ENCODE results near the gene MEAF6. TPM values are rescaled to one million over a fixed set of nuclear protein-coding genes. Genes with fewer than 3 reads are reported as not detected.

MEAF6 gene
- total RNA-seq, 1 experiment from 2014 or later, result 51.6 TPM

GRCh38 chr1:37481289-37482003, 33.1 kb downstream of the MEAF6 start:
- no peak overlapping the region for H3T11ph ChIP-seq (ENCODE audit: low read length)
- no peak overlapping the region; a peak in 1 of 7 replicates for H3K27ac Mint-ChIP-seq
- H3K79me1 ChIP-seq (ENCODE audit: insufficient read depth, low read depth, low read length, poor library complexity, severe bottlenecking), result no peaks in the 10 kb centered on the region
- no peak overlapping the region for H2BK20ac ChIP-seq (ENCODE audit: low read depth, low read length, poor library complexity, severe bottlenecking)
- H3K4me2 ChIP-seq (ENCODE audit: insufficient read depth, insufficient read length, low read length), result no peak overlapping the region
- no peaks in the 10 kb centered on the region for H3K23me2 ChIP-seq (ENCODE audit: insufficient read length, low read depth, low read length, poor library complexity, severe bottlenecking)
- no peak overlapping the region for H2BK15ac ChIP-seq (ENCODE audit: low read depth, low read length)
- H3K4me1 ChIP-seq (ENCODE audit: insufficient read depth, low read length), result peaks cover 7% of the 10 kb centered on the region; the same call in 1 of the 2 replicates
- no peaks in the 10 kb centered on the region for H3K9me3 ChIP-seq (ENCODE audit: control insufficient read depth, low read depth, low read length)
- no peak for TF ChIP-seq CTCF (conservative IDR thresholded peaks at IDR 0.05)
- H3K27ac ChIP-seq (ENCODE audit: insufficient read length, low read depth, low read length), result no peak overlapping the region
- no peak overlapping the region for H3K56ac ChIP-seq (ENCODE audit: insufficient read length, low read depth, low read length)
- no peak overlapping the region for H2AFZ ChIP-seq (ENCODE audit: low read length)
- H3K4me3 Mint-ChIP-seq, result no peak overlapping the region
- H2BK5ac ChIP-seq (ENCODE audit: insufficient read length, low read length), result no peak overlapping the region
- no peaks in the 10 kb centered on the region for H3K27me3 ChIP-seq (ENCODE audit: insufficient read depth, low read length)
- no peak overlapping the region for H3K14ac ChIP-seq (ENCODE audit: insufficient read depth, low read length)
- no peak overlapping the region for H3K9ac ChIP-seq (ENCODE audit: extremely low read depth, insufficient read length, low read length)
- no peak overlapping the region for H3K4ac ChIP-seq (ENCODE audit: low read depth, low read length)
- H3K9me3 Mint-ChIP-seq, result no peaks in the 10 kb centered on the region
- H2BK120ac ChIP-seq (ENCODE audit: low read depth, low read length, poor library complexity, severe bottlenecking), result no peak overlapping the region
- H3K4me1 Mint-ChIP-seq, result peaks cover 20 to 31% of the 10 kb centered on the region in 2 experiments
- no CpG with 5 or more reads among the region's 26 CpGs for WGBS (ENCODE audit: extremely low coverage, insufficient read length, low lambda C conversion rate)
- no peaks in the 10 kb centered on the region; the same call in 1 of the 2 replicates for H3K79me2 ChIP-seq (ENCODE audit: insufficient read depth, low read length)
- H2AK5ac ChIP-seq (ENCODE audit: insufficient read length, low read length), result no peak overlapping the region
- H2BK12ac ChIP-seq (ENCODE audit: insufficient read length, low read depth, low read length), result no peak overlapping the region
- H4K5ac ChIP-seq (ENCODE audit: insufficient read length, low read depth, low read length), result no peak overlapping the region
- H3K23ac ChIP-seq (ENCODE audit: insufficient read length, low read depth, low read length), result no peak overlapping the region
- H3K36me3 Mint-ChIP-seq (ENCODE audit: insufficient read depth in 1 of 3, low read depth in 3 of 3), result peaks cover 16 to 45% (median 24%) of the 10 kb centered on the region in 3 experiments; a peak in 6 of 7 replicates
- no peaks in the 10 kb centered on the region for H4K20me1 ChIP-seq (ENCODE audit: control insufficient read depth, insufficient read depth, insufficient read length)
- H4K91ac ChIP-seq (ENCODE audit: insufficient read length, low read depth, low read length), result no peak overlapping the region
- H3K18ac ChIP-seq (ENCODE audit: insufficient read length, low read depth, low read length), result no peak overlapping the region
- H3K27me3 Mint-ChIP-seq (ENCODE audit: low read depth), result no peaks in the 10 kb centered on the region; the same call in 1 of the 2 replicates
- DNase-seq, result no peak
- H4K8ac ChIP-seq (replicated peaks; ENCODE audit: insufficient read length, low read depth, low read length), result no peak overlapping the region
